Stromal cell of bone marrow (primary cell): Measurements from ENCODE around the gene RALGAPA1.
A peak's percentile ranks its signal among the peaks of the same experiment; 100 is the strongest.
"Not testable (repeated sequence)": the region's sequence is repeated elsewhere in the genome, so short reads cannot be mapped to it uniquely, and the experiment has no call there.

ENCODE experiments used
- DNase-seq: peaks from one replicate; pipeline ENCODE4 v3.0.0-alpha.2; 2012; ENCODE audit warnings: low read depth

Gene RALGAPA1

GRCh38 chr14:35621996-35622395 lies 187.1 kb downstream of the RALGAPA1 start:
- DNase-seq: not testable (repeated sequence)

- DNase-seq: not testable (repeated sequence)
These were observed 189.1 kb downstream of the RALGAPA1 start for GRCh38 chr14:35619998-35620397.

DNA sequence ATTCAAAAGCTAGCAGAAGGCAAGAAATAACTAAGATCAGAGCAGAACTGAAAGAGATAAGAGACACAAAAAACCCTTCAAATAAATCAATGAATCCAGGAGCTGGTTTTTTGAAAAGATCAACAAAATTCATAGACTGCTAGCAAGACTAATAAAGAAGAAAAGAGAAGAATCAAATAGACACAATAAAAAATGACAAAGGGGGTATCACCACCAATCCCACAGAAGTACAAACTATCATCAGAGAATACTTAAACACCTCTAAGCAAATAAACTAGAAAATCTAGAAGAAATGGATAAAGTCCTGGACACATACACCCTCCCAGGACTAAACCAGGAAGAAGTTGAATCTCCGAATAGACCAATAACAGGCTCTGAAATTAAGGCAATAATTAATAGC lies 189.6 kb downstream of the RALGAPA1 start:
- not testable (repeated sequence) for DNase-seq

DNA sequence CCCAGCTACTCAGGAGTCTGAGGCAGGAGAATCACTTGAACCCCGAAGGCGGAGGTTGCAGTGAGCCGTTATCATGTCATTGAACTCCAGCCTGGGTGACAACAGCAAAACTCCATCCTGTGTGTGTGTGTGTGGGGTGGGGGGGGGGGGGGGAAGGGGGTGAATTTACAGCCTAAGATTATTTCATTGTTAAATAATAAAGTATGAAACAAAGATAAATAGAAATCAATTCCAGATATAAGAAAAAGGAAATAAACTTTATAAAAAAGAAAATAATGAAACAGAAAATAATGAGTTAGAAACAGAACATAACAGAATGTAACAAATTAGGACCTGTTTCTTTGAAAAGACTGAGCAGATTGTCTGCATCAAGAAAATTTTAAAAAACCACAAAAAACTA lies 191.6 kb downstream of the RALGAPA1 start:
- no peak for DNase-seq

GRCh38 chr14:35607380-35607779 lies 201.7 kb downstream of the RALGAPA1 start:
- DNase-seq: no peak

GRCh38 chr14:35600253-35600652 lies 208.8 kb downstream of the RALGAPA1 start:
- DNase-seq: no peak

DNA sequence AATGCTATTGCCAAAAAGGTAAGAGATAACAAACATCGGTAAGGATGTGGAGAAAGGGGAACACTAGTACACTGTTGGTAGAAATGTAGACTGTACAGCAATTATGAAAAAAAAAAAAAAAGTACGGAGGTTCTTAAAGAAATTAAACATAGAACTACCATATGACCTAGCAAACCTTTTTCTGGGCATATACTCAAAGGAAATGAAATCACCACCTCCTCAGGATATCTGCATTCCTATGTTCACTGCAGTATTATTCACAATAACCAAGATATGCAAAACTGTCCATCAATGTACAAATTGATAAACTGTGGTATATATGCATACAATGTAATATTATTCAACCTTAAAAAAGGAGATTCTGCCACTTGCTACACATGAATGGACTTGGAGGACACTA lies 214.5 kb downstream of the RALGAPA1 start:
- no peak for DNase-seq

GRCh38 chr14:35587373-35587772 lies 221.7 kb downstream of the RALGAPA1 start:
- DNase-seq: not testable (repeated sequence)

GRCh38 chr14:35578639-35579038 lies 230.5 kb downstream of the RALGAPA1 start:
- DNase-seq: no peak

DNA sequence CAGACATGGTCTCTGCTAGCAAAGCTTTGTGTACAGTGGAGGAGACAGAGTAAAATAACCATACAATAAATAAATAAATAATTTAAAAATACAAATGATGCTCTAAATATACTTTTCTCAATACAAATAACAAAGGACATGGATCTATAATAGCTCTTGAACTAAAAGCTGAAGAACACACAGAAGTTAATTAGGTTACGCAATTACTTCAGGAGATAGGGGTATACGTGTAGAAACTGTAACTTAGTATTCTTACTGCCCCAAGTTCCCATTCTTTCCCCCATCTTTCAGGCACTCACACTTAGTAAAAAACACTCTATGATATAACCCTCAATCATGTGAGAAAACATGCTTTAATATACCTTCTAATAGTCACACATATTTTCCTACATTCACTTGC lies 231.0 kb downstream of the RALGAPA1 start:
- DNase-seq: no peak

GRCh38 chr14:35576856-35577255 lies 232.2 kb downstream of the RALGAPA1 start:
- no peak for DNase-seq

DNA sequence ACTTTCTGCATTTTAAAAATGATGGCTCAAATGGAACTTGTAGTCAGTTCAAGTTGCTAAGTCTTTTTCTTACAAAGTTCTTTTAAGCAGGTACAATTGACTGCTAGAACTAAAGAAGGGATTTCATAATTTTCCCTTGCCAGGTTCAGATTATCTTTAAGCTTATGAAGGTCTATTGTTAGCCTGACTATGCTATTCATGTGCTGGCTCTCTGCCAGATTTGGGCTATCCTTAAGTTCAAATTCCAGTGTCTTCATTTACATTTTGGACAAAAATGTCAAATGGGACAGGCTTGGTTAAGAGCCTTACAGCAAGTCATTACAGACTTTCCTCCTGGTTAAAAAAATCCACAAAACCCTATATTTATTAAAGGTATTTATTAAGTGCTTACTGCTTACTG lies 232.8 kb downstream of the RALGAPA1 start:
- DNase-seq: no peak

GRCh38 chr14:35573911-35574310 lies 235.2 kb downstream of the RALGAPA1 start:
- no peak for DNase-seq

DNA sequence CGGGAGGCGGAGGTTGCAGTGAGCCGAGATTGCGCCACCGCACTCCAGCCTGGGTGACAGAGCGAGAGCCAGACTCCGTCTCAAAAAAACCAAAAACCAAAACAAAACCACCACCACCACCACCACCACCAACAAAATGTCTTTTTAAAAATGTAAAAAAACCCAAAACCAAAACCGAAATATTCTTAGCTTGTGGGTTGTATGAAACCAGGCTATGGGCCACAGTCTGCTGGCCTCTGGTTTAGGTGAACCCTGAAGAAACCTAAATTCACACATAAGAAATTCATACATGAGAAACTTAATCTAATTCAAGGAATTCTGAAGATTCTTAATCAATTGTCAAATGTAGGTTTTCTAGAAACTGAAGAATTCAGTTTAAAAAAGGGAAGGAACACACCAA lies 237.5 kb downstream of the RALGAPA1 start:
- DNase-seq: no peak

- DNase-seq: no peak
These were observed 243.1 kb downstream of the RALGAPA1 start for GRCh38 chr14:35565871-35566464.

GRCh38 chr14:35558680-35559079 lies 250.4 kb downstream of the RALGAPA1 start:
- no peak for DNase-seq

DNA sequence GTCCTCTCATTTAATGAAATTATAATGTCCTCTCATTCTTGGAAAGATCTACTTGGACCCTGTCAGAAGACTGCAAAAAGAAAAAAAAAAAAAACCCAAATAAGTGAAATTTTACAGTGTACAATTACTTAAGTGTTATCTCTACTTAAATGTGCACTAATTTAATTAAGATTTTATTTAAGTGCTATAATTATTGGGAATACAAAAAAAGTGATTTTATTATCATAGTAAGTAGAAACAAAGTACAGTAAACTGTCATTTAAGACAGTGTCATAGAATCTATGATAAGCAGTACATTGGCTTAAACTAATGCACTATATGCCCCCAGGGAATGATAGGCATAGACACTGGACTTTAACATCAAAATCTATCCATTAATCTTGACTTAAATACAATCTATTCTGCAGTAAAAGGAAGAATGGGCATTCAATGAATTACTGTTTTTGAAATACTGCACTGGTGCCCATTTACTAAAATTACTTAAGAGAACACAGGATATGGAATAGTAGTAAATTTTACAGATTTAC lies 251.8 kb downstream of the RALGAPA1 start:
- no peak for DNase-seq

- DNase-seq: no peak
These were observed 252.5 kb downstream of the RALGAPA1 start for GRCh38 chr14:35556548-35556947.

DNA sequence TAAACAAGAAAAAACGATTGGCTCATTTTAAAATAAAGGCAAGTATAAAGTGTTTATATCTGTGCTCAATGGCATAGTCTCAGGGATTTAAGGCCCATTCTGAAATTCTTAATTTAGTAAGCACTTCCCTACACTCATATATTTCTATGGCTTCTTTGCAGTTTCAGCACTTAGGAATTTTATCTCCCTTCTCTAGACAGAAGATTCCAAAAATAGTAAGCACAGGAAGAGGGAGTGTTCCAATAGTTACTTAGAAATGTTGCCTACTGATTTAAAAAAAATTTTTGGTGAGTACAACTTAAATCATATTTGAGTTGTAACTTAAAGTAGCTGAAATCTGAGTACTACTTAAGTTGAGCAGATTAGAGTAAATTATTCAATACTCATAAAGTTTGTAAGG lies 255.3 kb downstream of the RALGAPA1 start:
- peak; percentile 9 for DNase-seq

DNA sequence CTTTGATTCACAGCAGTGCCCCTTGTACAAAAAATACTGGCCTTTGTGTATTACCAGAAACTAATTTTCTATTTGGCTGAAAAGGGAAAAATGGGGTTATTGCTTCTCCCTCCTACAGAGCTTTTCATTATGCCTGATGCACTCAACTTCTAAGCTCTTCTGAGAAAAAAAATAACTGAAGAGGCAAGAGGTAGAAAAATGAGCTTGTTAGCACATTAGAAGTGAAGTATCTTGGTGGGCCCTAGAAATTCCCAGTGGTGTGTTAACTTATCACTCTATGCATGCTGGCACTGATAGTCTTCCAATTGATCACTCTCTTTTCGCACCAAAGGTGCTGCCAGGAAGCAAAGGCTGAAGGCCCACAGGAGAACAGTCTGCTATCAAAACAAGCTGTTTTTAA lies 258.0 kb downstream of the RALGAPA1 start:
- no peak for DNase-seq

- no peak for DNase-seq
These were observed 259.5 kb downstream of the RALGAPA1 start for GRCh38 chr14:35549551-35549950.

DNA sequence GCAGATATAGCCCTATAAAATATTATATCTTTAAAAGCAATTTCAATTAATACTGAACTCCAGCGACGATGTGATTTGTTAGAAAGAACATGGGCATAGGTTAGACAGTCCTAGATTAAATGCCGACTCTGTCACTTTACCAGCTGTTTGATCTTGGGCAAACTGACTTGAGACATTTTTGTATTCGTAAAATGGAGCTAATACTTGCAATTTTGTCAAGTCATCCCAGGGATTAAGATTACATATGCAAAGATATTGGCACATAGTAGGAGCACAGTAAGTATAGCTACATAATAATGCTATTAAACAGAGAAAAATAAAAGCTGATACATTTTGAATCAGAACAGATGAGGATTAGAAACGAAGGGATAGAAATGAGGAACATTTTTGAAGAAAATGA lies 266.1 kb downstream of the RALGAPA1 start:
- no peak for DNase-seq

DNA sequence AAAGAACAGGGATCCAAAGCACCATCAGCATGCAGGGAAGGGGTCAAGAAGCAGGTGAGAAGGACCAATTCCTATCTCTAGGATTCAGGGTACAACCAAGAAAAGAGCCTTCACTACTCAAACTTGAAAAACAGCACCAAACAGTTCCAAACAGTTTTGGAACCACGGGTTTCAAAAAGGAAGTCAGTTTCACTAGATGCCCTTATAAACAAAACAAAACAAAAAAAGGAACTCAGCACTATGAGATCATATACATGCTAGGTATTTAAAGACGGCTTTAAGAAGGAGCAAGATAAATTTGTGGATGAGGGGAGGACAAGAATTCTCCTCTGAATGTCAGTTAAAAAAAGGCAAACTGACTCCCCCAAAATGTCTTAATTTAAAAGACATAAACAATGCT lies 269.1 kb downstream of the RALGAPA1 start:
- no peak for DNase-seq

DNA sequence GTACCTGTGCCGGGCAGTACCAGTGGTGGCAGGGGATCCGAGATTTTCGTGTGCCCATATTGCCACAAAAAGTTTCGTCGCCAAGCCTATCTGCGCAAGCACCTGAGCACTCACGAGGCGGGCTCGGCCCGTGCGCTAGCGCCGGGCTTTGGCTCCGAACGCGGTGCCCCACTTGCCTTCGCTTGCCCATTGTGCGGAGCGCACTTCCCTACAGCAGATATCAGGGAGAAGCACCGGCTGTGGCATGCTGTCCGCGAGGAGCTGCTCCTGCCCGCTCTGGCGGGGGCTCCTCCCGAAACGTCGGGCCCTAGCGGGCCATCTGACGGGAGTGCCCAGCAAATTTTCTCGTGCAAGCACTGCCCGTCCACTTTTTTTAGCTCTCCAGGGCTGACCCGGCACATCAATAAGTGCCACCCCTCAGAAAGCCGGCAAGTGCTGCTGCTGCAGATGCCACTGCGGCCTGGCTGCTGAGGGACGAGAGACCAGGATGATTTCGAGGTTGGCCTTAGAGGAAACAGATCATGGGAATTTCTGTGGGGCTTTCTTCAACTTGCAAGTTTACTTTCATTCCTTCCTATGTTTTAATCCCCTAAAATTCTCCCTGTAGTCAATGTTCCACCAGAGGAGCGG lies 273.5 kb downstream of the RALGAPA1 start:
- no peak for DNase-seq
